Endothelial cell of umbilical vein (primary cell): ENCODE measurements around the gene B3GALT4. TPM values are rescaled to one million over a fixed set of nuclear protein-coding genes. Genes with fewer than 3 reads are reported as not detected.

Experiments used
- BruUV-seq: library from RNA; stranded (reverse); fragments of 400-500 nt; replicated peaks from 2 replicates; lab custom pipeline; 2021; lab: Mats Ljungman, UMichigan
- CTCF ChIA-PET: fragments of 300-600, 350-600 bp; sonication (Branson Sonifier 250); formaldehyde crosslinking; loops from one replicate; lab custom pipeline; 2021; ENCODE audit warnings: antibody characterized with exemption, inconsistent platforms; lab: Charles Lee
- POLR2A ChIA-PET: fragments of 300-600, 350-600 bp; sonication (Branson Sonifier 250); formaldehyde crosslinking; loops from one replicate; lab custom pipeline; 2021; ENCODE audit warnings: antibody characterized with exemption, inconsistent platforms; lab: Charles Lee
- DNase-seq: peaks from one replicate; pipeline ENCODE4 v3.0.0-alpha.2; 2011; ENCODE audit warnings: low read depth, low spot score
- FAIRE-seq: peaks from 2 replicates; lab custom pipeline; 2011; peaks lifted over from hg19 to GRCh38; lab: Jason Lieb, UNC
- H2AFZ ChIP-seq: 2 replicates; pipeline ENCODE4 v1.6.0; 2012; ENCODE audit warnings: low read depth, low read length, control low read depth, inconsistent platforms
- H3K27ac ChIP-seq: 2 replicates; pipeline ENCODE4 v1.5.1; 2011; ENCODE audit warnings: low read depth, mild to moderate bottlenecking, control low read depth, low read length, moderate library complexity; ENCODE audit not compliant: insufficient read depth
- H3K27me3 ChIP-seq, 2 experiments: 2 replicates each; pipeline versions ENCODE4 v1.6.0 to v1.6.1; 2011; ENCODE audit warnings: low read length in 2 of 2, mixed read lengths in 1 of 2; ENCODE audit not compliant: control insufficient read depth in 2 of 2, insufficient read depth in 2 of 2
- H3K36me3 ChIP-seq, 2 experiments: 2 replicates in 1 of 2; 3 replicates in 1 of 2; pipeline ENCODE4 v1.5.1; 2011; ENCODE audit warnings: low read length in 2 of 2, mild to moderate bottlenecking in 1 of 2, moderate library complexity in 1 of 2; ENCODE audit not compliant: control insufficient read depth in 2 of 2, insufficient read depth in 2 of 2; ENCODE audit errors: extremely low read depth in 1 of 2
- H3K4me1 ChIP-seq: 3 replicates; pipeline ENCODE4 v1.5.1; 2011; ENCODE audit warnings: mild to moderate bottlenecking, low read length; ENCODE audit not compliant: control insufficient read depth, insufficient read depth; ENCODE audit errors: extremely low read depth
- H3K4me2 ChIP-seq: 2 replicates; pipeline ENCODE4 v1.6.1; 2011; ENCODE audit warnings: low read length, control low read depth, mixed read lengths; ENCODE audit not compliant: insufficient read depth
- H3K4me3 ChIP-seq, 3 experiments: fragments of 200-600 bp in 1 of 3; sonication (generic), shearing (Covaris generic) in 1 of 3; replicated peaks in 1 of 3; 2 replicates each; pipeline ENCODE4 v1.5.1; 2011 to 2016; ENCODE audit warnings: control low read depth in 3 of 3, low read length in 3 of 3, mild to moderate bottlenecking in 2 of 3, inconsistent platforms in 1 of 3, low read depth in 1 of 3, moderate library complexity in 1 of 3; ENCODE audit not compliant: insufficient read depth in 1 of 3
- H3K79me2 ChIP-seq: 2 replicates; pipeline ENCODE4 v1.6.0; 2012; ENCODE audit warnings: low read length, inconsistent platforms; ENCODE audit not compliant: control insufficient read depth, insufficient read depth
- H3K9ac ChIP-seq: replicated peaks from 2 replicates; pipeline ENCODE3; 2011; ENCODE audit warnings: low read length, control low read depth; ENCODE audit not compliant: insufficient read depth; ENCODE audit errors: extremely low read depth
- H3K9me1 ChIP-seq: replicated peaks from 3 replicates; pipeline ENCODE4 v1.6.0; 2011; ENCODE audit warnings: mild to moderate bottlenecking, low read length; ENCODE audit not compliant: control insufficient read depth, insufficient read depth; ENCODE audit errors: extremely low read depth
- H3K9me3 ChIP-seq: replicated peaks from 2 replicates; pipeline ENCODE4 v1.5.1; 2012; ENCODE audit warnings: low read length, inconsistent platforms; ENCODE audit not compliant: control insufficient read depth, insufficient read depth
- H4K20me1 ChIP-seq: replicated peaks from 2 replicates; pipeline ENCODE3; 2011; ENCODE audit warnings: mild to moderate bottlenecking, low read length; ENCODE audit not compliant: control insufficient read depth, insufficient read depth; ENCODE audit errors: extremely low read depth
- FOS ChIP-seq: IDR thresholded peaks from 2 replicates; pipeline ENCODE4 v1.6.1; 2011; ENCODE audit warnings: mild to moderate bottlenecking, low read length, moderate library complexity, borderline replicate concordance; ENCODE audit not compliant: insufficient read depth
- MYC ChIP-seq: IDR thresholded peaks from one replicate; pipeline ENCODE4 v1.6.1; 2011; ENCODE audit warnings: mild to moderate bottlenecking, low read depth, low read length
- POLR2A ChIP-seq: IDR thresholded peaks from 2 replicates; pipeline ENCODE4 v1.6.1; 2012; ENCODE audit warnings: low read depth, mild to moderate bottlenecking, control low read depth, low read length
- POLR2AphosphoS5 ChIP-seq: IDR thresholded peaks from 2 replicates; pipeline ENCODE4 v1.6.1; 2012; ENCODE audit warnings: low read depth, mild to moderate bottlenecking, control low read depth, low read length, moderate library complexity; ENCODE audit not compliant: insufficient read depth
- dilution Hi-C: fragments of 300-500 bp; cut with MboI; formaldehyde crosslinking; loops from one replicate; pipeline ENCODE4 v1.15.0; 2019; ENCODE audit warnings: low sequenced_read_pairs; ENCODE audit not compliant: extremely low pct_ligation_motif_present
- intact Hi-C: fragments of 100-400 bp; cut with micrococcal nuclease; formaldehyde crosslinking; loops from one replicate; pipeline ENCODE4 v1.10.0; 2022
- polyA plus RNA-seq, 4 experiments: library from polyadenylated mRNA; depleted of rRNA in 3 of 4; stranded (reverse) in 3 of 4; unstranded in 1 of 4; fragments of >200 nt; gene quantifications; 2 replicates each; pipeline versions ENCODE4 v1.2.1 to v1.2.3, GENCODE V29; 2011 to 2012; ENCODE audit warnings: missing spikeins in 1 of 4
- total RNA-seq: library from RNA; stranded (reverse); gene quantifications from 2 replicates; pipeline ENCODE4 v1.2.3, GENCODE V29; 2021
- TF ChIP-seq, protein P1 (sequence below), 2 donors: IDR thresholded peaks; 1 replicate in 1 of 2; 2 replicates in 1 of 2; pipeline ENCODE4 v1.5.1; 2011; ENCODE audit warnings: low read length in 2 of 2, mild to moderate bottlenecking in 2 of 2, moderate library complexity in 2 of 2, control low read depth in 1 of 2, inconsistent platforms in 1 of 2, low read depth in 1 of 2; ENCODE audit not compliant: insufficient read depth in 1 of 2; ENCODE audit errors: extremely low read depth in 1 of 2
- TF ChIP-seq, protein P2 (sequence below): IDR thresholded peaks from 2 replicates; pipeline ENCODE4 v1.6.1; 2011; ENCODE audit not compliant: insufficient read depth, insufficient read length

The B3GALT4 gene
- total and polyA plus RNA-seq, 2 donors (not counting 3 experiments of a cell fraction or from before 2014, with no cell fraction given) = 4.5 to 5.6 TPM

DNA sequence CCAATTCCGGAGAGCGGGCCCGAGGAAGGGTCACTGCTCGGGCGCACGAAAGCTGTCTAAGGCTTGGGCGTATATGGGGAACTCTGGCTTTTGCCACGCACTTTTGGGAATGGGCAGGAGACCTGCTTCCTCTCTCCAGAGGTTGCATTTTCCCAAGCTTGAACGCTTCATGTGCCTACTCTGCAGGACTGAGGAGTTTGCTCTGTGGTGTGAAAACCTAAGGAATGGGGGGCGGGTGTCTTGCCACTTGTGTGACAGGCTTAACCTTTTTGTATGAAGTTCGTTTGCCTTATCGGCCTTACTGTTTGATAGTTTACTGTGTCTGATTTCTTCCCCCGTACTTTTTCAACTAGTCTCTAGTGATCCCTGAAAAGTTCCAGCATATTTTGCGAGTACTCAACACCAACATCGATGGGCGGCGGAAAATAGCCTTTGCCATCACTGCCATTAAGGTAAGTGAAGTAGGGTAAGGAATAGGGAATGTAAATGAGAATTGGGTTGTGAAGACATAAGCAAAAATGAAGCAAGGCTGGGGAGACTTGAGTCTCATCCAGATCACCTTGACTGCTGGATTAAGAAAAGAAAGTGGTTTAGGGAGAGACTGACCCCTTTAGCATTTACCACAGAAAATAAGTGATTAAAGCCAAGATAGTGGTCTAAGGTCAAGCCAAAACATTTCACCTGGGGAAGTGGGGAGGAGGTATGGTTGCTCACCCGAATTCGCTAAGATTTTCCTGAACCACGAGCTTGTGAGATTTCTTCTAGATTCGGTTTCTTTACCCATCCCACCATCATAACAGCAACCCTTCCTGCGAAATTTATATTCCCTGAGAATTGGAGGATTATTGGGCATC, 4.4 kb upstream of the B3GALT4 start:
- no peaks in the 10 kb centered on the region for H3K9me3 ChIP-seq
- peaks cover 48% of the 10 kb centered on the region for H3K79me2 ChIP-seq
- intact Hi-C loops (loop anchor here (1.0 to 5.0 kb wide), 3 partner anchors 27 to 155 kb away; partner anchors contain the start of genes RXRB and SLC39A7), dilution Hi-C loops (no loop called here)
- peak overlapping the region; percentile 97 for H3K4me2 ChIP-seq
- FAIRE-seq (no peak), DNase-seq (no peak)
- TSS peak; percentile 60 for BruUV-seq
- H3K27ac ChIP-seq = peak overlapping the region; percentile 85
- no peaks in the 10 kb centered on the region for H3K9me1 ChIP-seq
- TF ChIP-seq POLR2AphosphoS5 = no peak
- TF ChIP-seq, protein P1, sequence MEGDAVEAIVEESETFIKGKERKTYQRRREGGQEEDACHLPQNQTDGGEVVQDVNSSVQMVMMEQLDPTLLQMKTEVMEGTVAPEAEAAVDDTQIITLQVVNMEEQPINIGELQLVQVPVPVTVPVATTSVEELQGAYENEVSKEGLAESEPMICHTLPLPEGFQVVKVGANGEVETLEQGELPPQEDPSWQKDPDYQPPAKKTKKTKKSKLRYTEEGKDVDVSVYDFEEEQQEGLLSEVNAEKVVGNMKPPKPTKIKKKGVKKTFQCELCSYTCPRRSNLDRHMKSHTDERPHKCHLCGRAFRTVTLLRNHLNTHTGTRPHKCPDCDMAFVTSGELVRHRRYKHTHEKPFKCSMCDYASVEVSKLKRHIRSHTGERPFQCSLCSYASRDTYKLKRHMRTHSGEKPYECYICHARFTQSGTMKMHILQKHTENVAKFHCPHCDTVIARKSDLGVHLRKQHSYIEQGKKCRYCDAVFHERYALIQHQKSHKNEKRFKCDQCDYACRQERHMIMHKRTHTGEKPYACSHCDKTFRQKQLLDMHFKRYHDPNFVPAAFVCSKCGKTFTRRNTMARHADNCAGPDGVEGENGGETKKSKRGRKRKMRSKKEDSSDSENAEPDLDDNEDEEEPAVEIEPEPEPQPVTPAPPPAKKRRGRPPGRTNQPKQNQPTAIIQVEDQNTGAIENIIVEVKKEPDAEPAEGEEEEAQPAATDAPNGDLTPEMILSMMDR (IDR thresholded peaks at IDR 0.05; ENCODE audit: extremely low read depth in 1 of 2, insufficient read depth in 1 of 2, low read depth in 1 of 2, low read length in 2 of 2) = no peak
- no peak for TF ChIP-seq MYC
- TF ChIP-seq POLR2A = no peak
- no peak for TF ChIP-seq FOS
- TF ChIP-seq, protein P2, sequence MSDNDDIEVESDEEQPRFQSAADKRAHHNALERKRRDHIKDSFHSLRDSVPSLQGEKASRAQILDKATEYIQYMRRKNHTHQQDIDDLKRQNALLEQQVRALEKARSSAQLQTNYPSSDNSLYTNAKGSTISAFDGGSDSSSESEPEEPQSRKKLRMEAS = no peak
- peaks cover 9 to 23% of the 10 kb centered on the region in 2 experiments for H3K36me3 ChIP-seq
- H3K4me3 ChIP-seq = peak overlapping the region; percentile 70 to 86 (median 83)
- H4K20me1 ChIP-seq = peaks cover 5% of the 10 kb centered on the region
- CTCF ChIA-PET = interaction anchor here (1.0 to 2.1 kb wide), 4 partner anchors 11 to 27 kb away, joined by 3 to 9 read pairs (median 6); partner anchors contain the start of gene RGL2
- H3K9ac ChIP-seq = peak overlapping the region; percentile 91
- H3K27me3 ChIP-seq = no peaks in the 10 kb centered on the region
- POLR2A ChIA-PET = interaction anchor here (0.9 to 1.7 kb wide), 7 partner anchors 10 to 301 kb away, joined by 3 to 10 read pairs (median 5); partner anchors contain the start of genes RING1 and ZBTB22
- H2AFZ ChIP-seq = no peak overlapping the region
- H3K4me1 ChIP-seq = peaks cover 48% of the 10 kb centered on the region
